NT2/D1 (cell line): ENCODE results near the gene KRTAP20-4.

ENCODE experiments used
- SUZ12 ChIP-seq: IDR thresholded peaks from 2 replicates; pipeline ENCODE4 v1.6.1; 2011; ENCODE audit not compliant: insufficient read length, insufficient read depth; ENCODE audit errors: extremely low read depth
- ZNF274 ChIP-seq: IDR thresholded peaks from 2 replicates; pipeline ENCODE4 v1.6.1; 2011; ENCODE audit warnings: mild to moderate bottlenecking, low read depth, low read length

DNA sequence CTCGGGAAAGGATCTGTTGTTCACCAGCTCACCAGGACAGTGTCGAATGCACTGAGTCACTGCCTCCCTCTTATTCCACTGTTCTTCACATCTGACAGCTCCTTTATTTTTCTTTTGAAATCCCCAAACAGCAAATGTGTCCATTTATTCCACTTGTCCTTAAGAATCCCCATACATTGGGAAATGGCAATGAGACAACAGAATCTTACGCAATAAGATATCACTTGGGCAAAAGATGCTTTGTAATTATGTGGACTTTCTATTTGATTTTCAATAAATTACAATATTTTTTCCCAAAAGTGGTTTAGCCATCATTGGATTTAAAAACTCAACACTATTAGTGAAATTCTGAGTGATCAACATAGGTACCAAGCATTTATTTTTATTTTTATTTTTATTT is 18.3 kb downstream of the KRTAP20-4 start:
- TF ChIP-seq SUZ12, result no peak
- TF ChIP-seq ZNF274, result no peak
